GM12801 (cell line): ENCODE measurements around the gene HTR6.

Experiments used
- TF ChIP-seq, protein P1 (sequence below): IDR thresholded peaks from one replicate; pipeline ENCODE4 v1.5.1; 2011; ENCODE audit warnings: control low read depth; ENCODE audit not compliant: insufficient read length; ENCODE audit errors: extremely low read depth

HTR6 gene

DNA sequence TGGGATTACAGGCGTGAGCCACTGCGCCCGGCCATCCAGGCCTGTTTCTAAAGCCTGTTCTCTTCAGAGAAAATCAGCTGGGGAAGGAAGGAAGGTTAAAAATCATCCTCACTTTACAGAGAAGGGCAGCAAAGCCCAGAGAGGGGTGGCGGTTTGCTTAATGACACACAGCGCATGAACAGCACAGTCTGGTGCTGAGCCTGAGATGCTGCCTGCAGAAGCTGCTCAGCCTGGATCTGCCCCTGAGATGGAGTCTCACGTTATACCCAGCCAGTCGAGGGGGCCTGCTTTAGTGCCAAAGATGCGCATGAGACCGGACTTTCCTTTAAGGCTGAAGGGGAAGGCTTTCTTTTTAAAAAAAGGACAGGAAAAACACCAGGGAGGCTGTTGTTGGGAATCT lies 21.3 kb downstream of the HTR6 start:
- TF ChIP-seq, protein P1, sequence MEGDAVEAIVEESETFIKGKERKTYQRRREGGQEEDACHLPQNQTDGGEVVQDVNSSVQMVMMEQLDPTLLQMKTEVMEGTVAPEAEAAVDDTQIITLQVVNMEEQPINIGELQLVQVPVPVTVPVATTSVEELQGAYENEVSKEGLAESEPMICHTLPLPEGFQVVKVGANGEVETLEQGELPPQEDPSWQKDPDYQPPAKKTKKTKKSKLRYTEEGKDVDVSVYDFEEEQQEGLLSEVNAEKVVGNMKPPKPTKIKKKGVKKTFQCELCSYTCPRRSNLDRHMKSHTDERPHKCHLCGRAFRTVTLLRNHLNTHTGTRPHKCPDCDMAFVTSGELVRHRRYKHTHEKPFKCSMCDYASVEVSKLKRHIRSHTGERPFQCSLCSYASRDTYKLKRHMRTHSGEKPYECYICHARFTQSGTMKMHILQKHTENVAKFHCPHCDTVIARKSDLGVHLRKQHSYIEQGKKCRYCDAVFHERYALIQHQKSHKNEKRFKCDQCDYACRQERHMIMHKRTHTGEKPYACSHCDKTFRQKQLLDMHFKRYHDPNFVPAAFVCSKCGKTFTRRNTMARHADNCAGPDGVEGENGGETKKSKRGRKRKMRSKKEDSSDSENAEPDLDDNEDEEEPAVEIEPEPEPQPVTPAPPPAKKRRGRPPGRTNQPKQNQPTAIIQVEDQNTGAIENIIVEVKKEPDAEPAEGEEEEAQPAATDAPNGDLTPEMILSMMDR, result no peak

DNA sequence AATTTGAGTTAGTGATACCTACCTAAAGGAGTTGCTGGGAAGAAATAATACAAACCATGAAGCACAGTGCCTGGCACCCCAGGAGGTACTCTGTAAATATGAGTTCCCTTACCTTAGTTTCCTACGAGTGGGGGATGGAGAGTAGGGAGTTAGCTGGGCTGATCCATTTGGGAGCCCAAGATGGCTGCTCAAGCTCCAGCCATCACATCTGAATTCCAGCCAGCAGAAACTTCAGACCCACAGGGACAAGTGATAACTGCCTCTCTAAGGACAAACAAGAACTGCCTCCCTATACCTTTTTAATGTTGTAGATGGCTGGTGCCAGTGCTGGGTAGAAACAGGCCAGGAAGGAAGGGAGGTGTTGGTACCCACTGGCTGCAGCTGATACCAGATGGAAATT lies 22.7 kb downstream of the HTR6 start:
- TF ChIP-seq, protein P1, result no peak

DNA sequence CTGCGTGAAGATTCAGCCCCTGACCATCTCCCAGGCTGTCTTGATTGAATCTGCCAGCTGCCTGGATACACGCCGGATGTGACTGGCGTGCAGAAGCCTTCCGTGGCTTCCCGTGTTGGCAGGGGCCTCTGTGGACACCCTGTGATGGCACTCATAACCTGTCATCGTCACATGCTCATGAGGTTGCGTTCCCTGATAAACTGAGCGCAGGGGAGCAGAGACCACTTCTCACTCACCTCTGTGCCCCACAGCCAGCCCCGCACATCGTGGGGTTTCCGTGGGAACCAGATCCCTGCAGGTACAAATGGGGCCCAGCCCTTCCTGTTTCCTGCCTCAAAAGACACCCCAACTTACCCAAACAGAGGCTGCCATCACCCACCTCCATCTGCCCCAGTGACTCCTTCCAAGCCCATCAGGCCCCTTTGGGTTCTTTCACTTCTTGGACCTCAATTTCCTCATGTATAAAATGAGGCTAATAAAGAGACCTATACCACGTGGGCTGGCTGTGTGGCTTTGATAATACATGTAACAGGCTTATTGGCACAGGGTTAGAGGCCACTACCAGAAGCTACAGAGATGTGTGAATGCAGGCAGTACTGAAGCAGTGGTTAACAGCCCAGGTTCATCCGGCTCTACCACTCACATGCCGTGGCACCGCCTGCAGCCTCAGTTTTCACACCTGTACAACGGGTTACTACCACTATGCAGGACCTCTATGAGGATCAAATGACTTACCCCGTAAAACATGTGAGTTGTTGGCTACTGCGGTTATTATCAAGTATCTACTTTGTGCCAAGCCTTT lies 23.6 kb downstream of the HTR6 start:
- TF ChIP-seq, protein P1, result no peak

DNA sequence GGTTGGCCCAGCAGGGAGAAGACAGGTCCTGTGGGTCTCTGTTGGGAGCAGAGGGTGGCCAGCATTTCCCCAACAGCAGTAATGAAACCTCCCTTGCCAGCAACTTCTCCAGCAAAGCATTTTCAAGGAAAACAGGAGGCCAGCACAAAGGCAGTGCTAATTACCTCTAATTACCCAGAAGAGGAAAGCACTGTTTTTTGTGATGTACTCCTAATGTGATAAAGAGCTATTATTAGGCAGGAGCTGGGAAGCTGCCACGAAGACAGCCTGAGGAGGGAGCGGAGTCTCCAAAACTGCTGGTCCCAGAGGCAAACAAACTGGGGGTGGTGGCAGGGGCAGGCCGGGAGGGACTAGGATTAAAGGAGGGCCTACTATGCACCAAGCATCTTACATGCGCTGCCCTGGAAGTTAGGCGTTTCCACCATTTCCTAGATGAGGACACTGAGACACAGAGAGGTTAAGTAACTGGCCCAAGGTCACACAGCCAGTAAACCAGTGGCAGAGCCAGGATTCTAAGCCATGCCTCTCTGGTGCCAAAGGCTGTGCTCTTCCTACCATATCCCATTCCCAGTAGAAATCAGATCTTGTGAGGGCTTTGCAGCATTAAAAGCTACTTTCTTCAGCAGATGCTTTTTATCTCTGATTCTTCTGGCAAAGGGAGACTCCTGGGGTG lies 24.5 kb downstream of the HTR6 start:
- TF ChIP-seq, protein P1, result no peak

DNA sequence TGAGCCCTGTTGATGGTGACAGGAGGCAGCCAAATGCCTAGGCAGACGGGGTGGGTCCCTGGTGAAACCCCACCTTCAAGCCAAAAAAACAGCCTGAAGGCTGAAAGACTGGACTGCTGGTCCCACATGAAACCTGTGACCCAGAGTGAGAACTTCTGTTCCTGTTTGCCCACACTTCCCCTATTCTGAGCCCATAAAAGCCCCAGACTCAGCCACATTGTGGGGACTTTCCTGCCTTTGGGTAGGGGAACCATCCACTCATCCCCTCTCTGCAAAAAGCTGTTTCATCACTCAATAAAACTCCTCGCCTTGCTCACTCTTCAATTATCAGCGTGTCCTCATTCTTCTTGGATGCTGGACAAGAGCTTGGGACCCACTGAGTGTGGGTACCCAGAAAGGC lies 25.2 kb downstream of the HTR6 start:
- TF ChIP-seq, protein P1, result no peak

DNA sequence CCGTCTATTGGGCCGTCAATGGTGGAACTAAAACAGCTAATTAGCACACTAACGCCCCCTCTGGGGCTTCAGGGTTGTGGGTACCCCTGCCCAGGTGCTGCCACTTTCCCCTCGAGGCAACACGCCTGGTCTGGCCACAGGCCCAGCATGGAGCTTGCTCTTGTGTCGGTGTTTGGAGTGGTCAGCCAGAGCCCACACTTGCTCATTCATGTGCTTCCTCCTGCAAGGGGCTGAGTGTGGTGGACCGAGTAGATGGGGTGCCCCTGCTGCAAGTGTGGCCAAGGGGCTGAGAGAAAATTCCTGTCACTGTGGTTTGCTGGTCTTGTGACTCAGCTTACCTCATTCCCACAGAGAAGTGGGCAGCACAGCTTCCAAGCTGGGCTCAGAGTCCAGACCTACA lies 25.7 kb downstream of the HTR6 start:
- TF ChIP-seq, protein P1, result no peak

DNA sequence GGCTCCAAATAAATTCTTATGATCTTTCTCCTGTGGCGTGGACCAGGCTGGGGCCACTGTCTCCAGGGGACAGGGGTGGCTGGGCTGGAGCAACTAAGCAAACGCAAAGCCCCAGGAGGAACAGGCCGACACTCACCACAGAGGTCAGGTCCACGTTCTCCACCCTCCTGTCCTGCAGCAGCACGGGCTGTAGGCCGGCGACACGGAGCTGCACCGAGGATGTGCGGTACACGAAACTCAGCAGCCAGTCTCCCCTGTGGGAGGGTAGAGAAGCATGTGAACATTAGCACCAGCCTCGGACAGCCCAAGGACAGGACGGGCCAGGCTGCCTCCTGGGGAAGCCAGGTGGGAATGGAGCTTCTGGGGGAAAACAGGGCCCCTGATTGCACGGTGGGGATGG lies 29.6 kb downstream of the HTR6 start:
- TF ChIP-seq, protein P1, result no peak
